Astrocyte (in vitro differentiated cells and primary cell): ENCODE results near the gene EMID1. TPM values are rescaled to one million over a fixed set of nuclear protein-coding genes. Genes with fewer than 3 reads are reported as not detected.

Experiments
- DNase-seq: peaks from one replicate; pipeline ENCODE4 v3.0.0-alpha.2; 2010; ENCODE audit warnings: low read depth
- FAIRE-seq: peaks from 2 replicates; lab custom pipeline; 2011; peaks lifted over from hg19 to GRCh38; lab: Jason Lieb, UNC
- H2AFZ ChIP-seq: 2 replicates; pipeline ENCODE4 v1.6.0; 2012; ENCODE audit warnings: low read depth, low read length, inconsistent platforms
- H3K27ac ChIP-seq: 2 replicates; pipeline ENCODE4 v1.5.1; 2011; ENCODE audit warnings: low read depth, low read length, inconsistent platforms
- H3K27me3 ChIP-seq: 2 replicates; pipeline ENCODE4 v1.6.0; 2011; ENCODE audit warnings: low read length, inconsistent platforms; ENCODE audit not compliant: insufficient read depth
- H3K36me3 ChIP-seq: 2 replicates; pipeline ENCODE4 v1.5.1; 2011; ENCODE audit warnings: low read length, inconsistent platforms; ENCODE audit not compliant: insufficient read depth
- H3K4me1 ChIP-seq: 2 replicates; pipeline ENCODE4 v1.5.1; 2011; ENCODE audit warnings: low read length, inconsistent platforms; ENCODE audit not compliant: insufficient read depth
- H3K4me2 ChIP-seq: 2 replicates; pipeline ENCODE4 v1.6.0; 2012; ENCODE audit warnings: low read length, inconsistent platforms
- H3K4me3 ChIP-seq: 2 replicates; pipeline ENCODE4 v1.5.1; 2011; ENCODE audit warnings: low read depth, mild to moderate bottlenecking, low read length, inconsistent platforms; ENCODE audit not compliant: insufficient read depth
- H3K79me2 ChIP-seq: 2 replicates; pipeline ENCODE4 v1.6.0; 2012; ENCODE audit warnings: mild to moderate bottlenecking, low read length, inconsistent platforms; ENCODE audit not compliant: insufficient read depth
- H3K9ac ChIP-seq: 2 replicates; pipeline ENCODE4 v1.6.0; 2012; ENCODE audit warnings: mild to moderate bottlenecking, low read length, inconsistent platforms
- H3K9me3 ChIP-seq: 2 replicates; pipeline ENCODE4 v1.5.1; 2012; ENCODE audit warnings: low read depth, mild to moderate bottlenecking, low read length, inconsistent platforms; ENCODE audit not compliant: insufficient read depth
- H4K20me1 ChIP-seq: 2 replicates; pipeline ENCODE4 v1.6.0; 2012; ENCODE audit warnings: low read length, inconsistent platforms; ENCODE audit not compliant: insufficient read depth
- H3K27ac Mint-ChIP-seq: one replicate; pipeline ENCODE4 v1.8.0; 2021; ENCODE audit warnings: mild to moderate bottlenecking, mixed read lengths; ENCODE audit not compliant: unreplicated experiment
- H3K27me3 Mint-ChIP-seq: one replicate; pipeline ENCODE4 v1.8.0; 2021; ENCODE audit warnings: low read depth, mixed read lengths; ENCODE audit not compliant: unreplicated experiment
- H3K36me3 Mint-ChIP-seq: one replicate; pipeline ENCODE4 v1.8.0; 2021; ENCODE audit warnings: low read depth, mixed read lengths; ENCODE audit not compliant: unreplicated experiment
- H3K4me1 Mint-ChIP-seq: one replicate; pipeline ENCODE4 v1.8.0; 2021; ENCODE audit warnings: low read depth, mixed read lengths; ENCODE audit not compliant: unreplicated experiment
- H3K4me3 Mint-ChIP-seq: one replicate; pipeline ENCODE4 v1.8.0; 2021; ENCODE audit warnings: mild to moderate bottlenecking, moderate library complexity, mixed read lengths; ENCODE audit not compliant: unreplicated experiment
- H3K9me3 Mint-ChIP-seq: one replicate; pipeline ENCODE4 v1.8.0; 2021; ENCODE audit warnings: mild to moderate bottlenecking, mixed read lengths; ENCODE audit not compliant: unreplicated experiment
- EZH2 ChIP-seq: IDR thresholded peaks from 2 replicates; pipeline ENCODE4 v1.6.1; 2012; ENCODE audit warnings: mild to moderate bottlenecking, low read length, inconsistent platforms; ENCODE audit not compliant: insufficient read depth
- total RNA-seq: library from RNA; stranded (reverse); gene quantifications from 2 replicates; pipeline ENCODE4 v1.2.1, GENCODE V29; 2021
- TF ChIP-seq, protein P1 (sequence below): IDR thresholded peaks from 2 replicates; pipeline ENCODE4 v1.5.1; 2011; ENCODE audit warnings: low read depth, mild to moderate bottlenecking, inconsistent platforms, low read length, moderate library complexity; ENCODE audit not compliant: insufficient read depth

The EMID1 gene
- total RNA-seq, 1 donor from 2014 or later: 0.34 TPM

DNA sequence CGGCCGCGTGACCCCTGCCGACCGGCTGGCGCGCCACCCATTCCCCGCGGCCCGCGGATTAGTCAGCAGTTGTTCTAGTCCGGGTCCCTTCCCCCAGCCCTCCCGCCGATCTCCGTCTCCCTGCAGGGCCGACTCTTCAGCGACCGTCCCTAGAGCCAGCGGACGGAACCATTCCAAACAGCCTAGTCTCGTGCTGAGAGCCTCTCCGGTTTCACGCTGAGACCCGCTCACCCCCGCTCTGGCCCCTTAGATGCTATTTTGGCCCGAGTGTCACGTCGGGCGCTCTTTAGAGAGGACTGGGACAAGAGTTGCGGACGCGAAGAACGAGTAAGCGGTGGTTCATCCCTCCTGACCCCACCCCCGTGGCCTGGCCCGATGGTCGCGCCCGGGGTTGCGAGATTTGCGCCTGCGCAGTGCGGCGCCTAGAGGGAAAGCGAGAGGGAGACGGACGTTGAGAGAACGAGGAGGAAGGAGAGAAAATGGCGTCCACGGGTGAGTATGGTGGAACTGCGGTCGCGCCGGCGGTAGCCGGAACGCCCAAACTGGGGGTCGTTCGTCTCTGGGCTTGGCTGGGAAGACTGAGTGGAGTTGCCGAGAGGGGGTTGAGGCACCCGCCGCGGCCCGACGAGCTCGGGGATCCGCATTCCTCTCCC lies 62.3 kb downstream of the EMID1 start, which contains the start of the genes EWSR1 and RHBDD3:
Gene EWSR1, plus strand, starts transcription at position 411 of the 653 bp plus-strand sequence. Its CDS starts 69 bp downstream, at position 480.
Gene RHBDD3, minus strand, starts transcription at position 124 of the 653 bp plus-strand sequence. CDS start 2,355 bp downstream, outside the sequence.
- FAIRE-seq: no peak
- peaks cover 35% of the 10 kb centered on the region for H3K4me1 Mint-ChIP-seq
- no peaks in the 10 kb centered on the region for H3K9me3 Mint-ChIP-seq

DNA sequence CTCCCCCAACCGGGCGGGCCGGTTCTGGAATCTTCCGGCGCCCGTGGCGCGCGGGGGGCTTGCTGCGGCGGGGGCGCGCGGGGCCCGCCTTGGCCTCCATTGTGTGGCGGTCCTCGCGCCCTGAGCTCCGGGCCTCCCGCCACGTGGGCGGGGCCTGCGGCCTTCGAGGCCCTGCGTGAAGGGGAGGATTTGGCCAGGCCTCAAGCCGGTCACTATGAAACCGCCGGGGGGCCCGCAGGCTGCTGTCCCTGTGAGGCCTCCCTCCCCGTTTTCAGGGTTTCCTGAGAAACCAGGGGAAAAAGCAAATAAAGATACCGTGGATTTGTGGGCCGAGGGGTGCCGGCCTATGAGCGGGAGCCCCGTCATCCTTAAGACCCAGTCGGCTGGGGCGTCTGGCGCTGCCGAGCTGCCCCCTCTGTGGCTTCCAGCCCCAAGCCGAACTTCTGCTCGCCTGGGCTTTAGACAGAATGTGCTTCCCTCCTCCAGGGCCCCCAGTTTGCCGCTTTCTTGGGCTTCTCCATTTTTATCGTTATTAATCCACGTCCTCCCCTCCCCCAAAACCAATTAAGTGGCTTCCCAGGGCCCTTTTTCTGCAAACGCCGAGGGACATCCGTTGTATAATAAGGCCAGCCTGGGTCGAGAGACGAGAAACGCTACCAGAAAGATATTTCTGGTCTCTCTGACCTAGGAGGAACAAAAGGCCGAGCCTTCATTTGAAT lies 63.0 kb downstream of the EMID1 start:
- H3K4me3 Mint-ChIP-seq: peak overlapping the region; percentile 95
- H3K9me3 Mint-ChIP-seq: no peaks in the 10 kb centered on the region
- H3K36me3 Mint-ChIP-seq: peaks cover 8% of the 10 kb centered on the region
- Histone ChIP-seq H3K4me3 (peak overlapping the region; percentile 98), H3K36me3 (peaks cover 29% of the 10 kb centered on the region), H3K4me1 (peaks cover 38% of the 10 kb centered on the region), H2AFZ (peak overlapping the region; percentile 99), H3K4me2 (peak overlapping the region; percentile 89), H3K27me3 (no peaks in the 10 kb centered on the region), H3K27ac (peak overlapping the region; percentile 100), H3K9me3 (no peaks in the 10 kb centered on the region), H3K9ac (peak overlapping the region; percentile 100), H4K20me1 (peaks cover 52% of the 10 kb centered on the region), H3K79me2 (peaks cover 80% of the 10 kb centered on the region)
- H3K4me1 Mint-ChIP-seq: peaks cover 41% of the 10 kb centered on the region
- DNase-seq: peak; percentile 47
- H3K27ac Mint-ChIP-seq: peak overlapping the region; percentile 99
- no peak for TF ChIP-seq EZH2
- TF ChIP-seq, protein P1, sequence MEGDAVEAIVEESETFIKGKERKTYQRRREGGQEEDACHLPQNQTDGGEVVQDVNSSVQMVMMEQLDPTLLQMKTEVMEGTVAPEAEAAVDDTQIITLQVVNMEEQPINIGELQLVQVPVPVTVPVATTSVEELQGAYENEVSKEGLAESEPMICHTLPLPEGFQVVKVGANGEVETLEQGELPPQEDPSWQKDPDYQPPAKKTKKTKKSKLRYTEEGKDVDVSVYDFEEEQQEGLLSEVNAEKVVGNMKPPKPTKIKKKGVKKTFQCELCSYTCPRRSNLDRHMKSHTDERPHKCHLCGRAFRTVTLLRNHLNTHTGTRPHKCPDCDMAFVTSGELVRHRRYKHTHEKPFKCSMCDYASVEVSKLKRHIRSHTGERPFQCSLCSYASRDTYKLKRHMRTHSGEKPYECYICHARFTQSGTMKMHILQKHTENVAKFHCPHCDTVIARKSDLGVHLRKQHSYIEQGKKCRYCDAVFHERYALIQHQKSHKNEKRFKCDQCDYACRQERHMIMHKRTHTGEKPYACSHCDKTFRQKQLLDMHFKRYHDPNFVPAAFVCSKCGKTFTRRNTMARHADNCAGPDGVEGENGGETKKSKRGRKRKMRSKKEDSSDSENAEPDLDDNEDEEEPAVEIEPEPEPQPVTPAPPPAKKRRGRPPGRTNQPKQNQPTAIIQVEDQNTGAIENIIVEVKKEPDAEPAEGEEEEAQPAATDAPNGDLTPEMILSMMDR: no peak
- no peaks in the 10 kb centered on the region for H3K27me3 Mint-ChIP-seq
- no peak for FAIRE-seq

More for the DNA sequence above, 62.3 kb downstream of the EMID1 start, which contains the start of the genes EWSR1 and RHBDD3:
- peak within 1 kb of the TSS; percentile 99 for H3K27ac Mint-ChIP-seq
- no peaks in the 10 kb centered on the region for H3K27me3 Mint-ChIP-seq
- Histone ChIP-seq H2AFZ (peak within 1 kb of the TSS; percentile 99), H3K4me3 (peak within 1 kb of the TSS; percentile 98), H3K27ac (peak within 1 kb of the TSS; percentile 100), H3K4me1 (peaks cover 38% of the 10 kb centered on the region), H4K20me1 (peaks cover 45% of the 10 kb centered on the region), H3K79me2 (peaks cover 74% of the 10 kb centered on the region), H3K27me3 (no peaks in the 10 kb centered on the region), H3K9me3 (no peaks in the 10 kb centered on the region), H3K36me3 (peaks cover 22% of the 10 kb centered on the region), H3K4me2 (peak within 1 kb of the TSS; percentile 89), H3K9ac (peak within 1 kb of the TSS; percentile 100)
- peak; percentile 96 for DNase-seq
- peaks cover 8% of the 10 kb centered on the region for H3K36me3 Mint-ChIP-seq
- TF ChIP-seq, protein P1: no peak
- no peak for TF ChIP-seq EZH2
- peak within 1 kb of the TSS; percentile 95 for H3K4me3 Mint-ChIP-seq
